GM18870 (cell line): ENCODE results near the gene KRT9.
"Not testable (repeated sequence)": the region's sequence is repeated elsewhere in the genome, so short reads cannot be mapped to it uniquely, and the experiment has no call there.

ENCODE experiments used
- ATAC-seq: cut with Tn5 transposase; IDR thresholded peaks from one replicate; pipeline ENCODE4 v1.9.1; 2021; ENCODE audit warnings: moderate library complexity; ENCODE audit not compliant: unreplicated experiment

Gene KRT9

GRCh38 chr17:41602524-41602923 lies 30.7 kb upstream of the KRT9 start:
- ATAC-seq: no peak

GRCh38 chr17:41600318-41600717 lies 28.5 kb upstream of the KRT9 start:
- ATAC-seq: no peak

GRCh38 chr17:41599680-41600079 lies 27.8 kb upstream of the KRT9 start:
- no peak for ATAC-seq

- no peak for ATAC-seq
Measured at GRCh38 chr17:41595585-41595984, 23.7 kb upstream of the KRT9 start.

- ATAC-seq: no peak
Measured at GRCh38 chr17:41594363-41594915, 22.6 kb upstream of the KRT9 start.

- ATAC-seq: no peak
Measured at GRCh38 chr17:41593306-41593981, 21.6 kb upstream of the KRT9 start.

GRCh38 chr17:41592601-41593305 lies 20.9 kb upstream of the KRT9 start:
- ATAC-seq: no peak

GRCh38 chr17:41589301-41589700 lies 17.4 kb upstream of the KRT9 start:
- no peak for ATAC-seq

- ATAC-seq: no peak
Measured at GRCh38 chr17:41588126-41588810, 16.4 kb upstream of the KRT9 start.

GRCh38 chr17:41586863-41587495 lies 15.1 kb upstream of the KRT9 start, which contains the start of gene KRT14:
Gene KRT14 (minus strand): TSS chr17:41586895. CDS start chr17:41586834, 61 bp downstream.
- no peak for ATAC-seq

- ATAC-seq: no peak
Measured at GRCh38 chr17:41585301-41586056, 13.6 kb upstream of the KRT9 start.

- ATAC-seq: not testable (repeated sequence)
Measured at GRCh38 chr17:41584331-41584927, 12.6 kb upstream of the KRT9 start.

GRCh38 chr17:41583137-41584127 lies 11.6 kb upstream of the KRT9 start:
- ATAC-seq: no peak

GRCh38 chr17:41582061-41582968 lies 10.5 kb upstream of the KRT9 start:
- ATAC-seq: not testable (repeated sequence)

- ATAC-seq: no peak
Measured at GRCh38 chr17:41581366-41582060, 9.7 kb upstream of the KRT9 start.

- ATAC-seq: no peak
Measured at GRCh38 chr17:41580687-41581365, 9.0 kb upstream of the KRT9 start.

- no peak for ATAC-seq
Measured at GRCh38 chr17:41580244-41580575, 8.4 kb upstream of the KRT9 start.
